ENCODE measurements around the gene C1QA.

C1QA gene

GRCh38 chr1:22636353-22636752 is at the start of gene C1QA:
Gene C1QA (plus strand): TSS chr1:22636628. CDS start chr1:22637617, 989 bp downstream.
- DNase-seq (ENCODE audit: low read depth), result no peak

GRCh38 chr1:22587247-22587646 is 49.2 kb upstream of the C1QA start:
- no peak for DNase-seq (ENCODE audit: low read depth)

GRCh38 chr1:22588899-22589422 is 47.5 kb upstream of the C1QA start:
- DNase-seq (ENCODE audit: low read depth), result no peak

GRCh38 chr1:22591576-22591975 is 44.9 kb upstream of the C1QA start:
- no peak for DNase-seq (ENCODE audit: low read depth)

GRCh38 chr1:22592051-22592450 is 44.4 kb upstream of the C1QA start:
- DNase-seq (ENCODE audit: low read depth), result no peak

GRCh38 chr1:22592919-22593790 is 43.3 kb upstream of the C1QA start:
- DNase-seq (ENCODE audit: low read depth), result no peak

- DNase-seq (ENCODE audit: low read depth), result no peak
Observed at GRCh38 chr1:22594396-22594795, 42.0 kb upstream of the C1QA start.

GRCh38 chr1:22595108-22595507 is 41.3 kb upstream of the C1QA start:
- DNase-seq (ENCODE audit: low read depth), result no peak

- DNase-seq (ENCODE audit: low read depth), result no peak
Observed at GRCh38 chr1:22597301-22597965, 39.0 kb upstream of the C1QA start.

GRCh38 chr1:22597996-22598395 is 38.4 kb upstream of the C1QA start:
- no peak for DNase-seq (ENCODE audit: low read depth)

- DNase-seq (ENCODE audit: low read depth), result no peak
Observed at GRCh38 chr1:22598736-22599135, 37.7 kb upstream of the C1QA start.

- no peak for DNase-seq (ENCODE audit: low read depth)
Observed at GRCh38 chr1:22600071-22600816, 36.2 kb upstream of the C1QA start.

GRCh38 chr1:22600817-22601605 is 35.4 kb upstream of the C1QA start:
- no peak for DNase-seq (ENCODE audit: low read depth)

- DNase-seq (ENCODE audit: low read depth), result no peak
Observed at GRCh38 chr1:22601610-22602009, 34.8 kb upstream of the C1QA start.

- no peak for DNase-seq (ENCODE audit: low read depth)
Observed at GRCh38 chr1:22602060-22602740, 34.2 kb upstream of the C1QA start.

- no peak for DNase-seq (ENCODE audit: low read depth)
Observed at GRCh38 chr1:22606161-22606560, 30.3 kb upstream of the C1QA start.

- DNase-seq (ENCODE audit: low read depth), result no peak
Observed at GRCh38 chr1:22607154-22607553, 29.3 kb upstream of the C1QA start.

- DNase-seq (ENCODE audit: low read depth), result no peak
Observed at GRCh38 chr1:22608361-22608760, 28.1 kb upstream of the C1QA start.

- DNase-seq (ENCODE audit: low read depth), result no peak
Observed at GRCh38 chr1:22609291-22609690, 27.1 kb upstream of the C1QA start.

- DNase-seq (ENCODE audit: low read depth), result peak; percentile 15
Observed at GRCh38 chr1:22611530-22611947, 24.9 kb upstream of the C1QA start.
